Tibial artery (tissue), 4 donors: ENCODE measurements around the gene BCAS1.

Experiments
- DNase-seq, 2 donors: peaks; one replicate each; pipeline ENCODE4 v3.0.0-alpha.2; 2019
- H3K27ac ChIP-seq, 2 donors: fragments of 200-600 bp; sonication (generic) in 1 of 2; 1 replicate in 1 of 2; 2 replicates in 1 of 2; pipeline ENCODE4 v1.5.1; 2018 to 2019; ENCODE audit warnings: mild to moderate bottlenecking in 1 of 2
- H3K27me3 ChIP-seq, 2 donors: fragments of 200-600 bp; sonication (generic) in 1 of 2; one replicate each; pipeline versions ENCODE4 v1.5.1 to v1.6.0; 2016 to 2019
- H3K36me3 ChIP-seq, 3 donors: fragments of 200-600 bp; sonication (generic) in 2 of 3; one replicate each; pipeline ENCODE4 v1.5.1; 2016 to 2019; ENCODE audit warnings: mild to moderate bottlenecking in 2 of 3
- H3K4me1 ChIP-seq, 4 donors: fragments of 200-600 bp; sonication (generic) in 2 of 4; 1 replicate in 3 of 4; 2 replicates in 1 of 4; pipeline ENCODE4 v1.5.1; 2016 to 2019
- H3K4me3 ChIP-seq, 2 donors: fragments of 200-600 bp; sonication (generic) in 1 of 2; 1 replicate in 1 of 2; 2 replicates in 1 of 2; pipeline ENCODE4 v1.5.1; 2018 to 2019; ENCODE audit warnings: mild to moderate bottlenecking in 2 of 2
- H3K9me3 ChIP-seq, 3 donors: fragments of 200-600 bp; sonication (generic) in 1 of 3; one replicate each; pipeline ENCODE4 v1.5.1; 2016 to 2019
- CTCF ChIP-seq, 2 experiments: fragments of 200-600 bp in 1 of 2; fragments of 450-650 bp in 1 of 2; IDR thresholded peaks; one replicate each; pipeline ENCODE4 v1.5.1; 2017 to 2019; ENCODE audit warnings: antibody characterized with exemption in 2 of 2, mild to moderate bottlenecking in 1 of 2, moderate library complexity in 1 of 2
- intact Hi-C: fragments of 100-400 bp; cut with DNase I; formaldehyde crosslinking; loops from one replicate; pipeline ENCODE4 v1.15.0; 2023; ENCODE audit warnings: low total_unique reads

The BCAS1 gene

DNA sequence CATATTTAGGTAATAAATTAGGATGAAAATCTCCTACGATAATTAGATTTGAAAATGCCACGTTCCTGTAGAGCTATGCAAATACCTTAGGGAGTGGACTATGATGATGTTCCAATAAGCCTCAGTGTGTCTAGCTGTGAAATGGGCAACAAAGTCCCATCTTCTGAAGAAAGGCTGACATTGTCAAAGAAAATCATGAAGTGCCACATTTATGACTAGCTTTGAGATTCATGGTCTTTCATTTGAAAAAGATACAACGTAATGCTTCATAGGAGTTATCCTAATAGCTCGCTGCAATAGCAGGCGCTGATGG is 23.8 kb upstream of the BCAS1 start:
- Histone ChIP-seq H3K36me3 (no peaks in the 10 kb centered on the region), H3K27ac (no peak overlapping the region), H3K27me3 (peaks cover 0 to 11% of the 10 kb centered on the region in 2 donors), H3K4me3 (no peak overlapping the region), H3K9me3 (no peaks in the 10 kb centered on the region), H3K4me1 (no peaks in the 10 kb centered on the region)
- intact Hi-C loops, result loop anchor here (10.0 kb wide), 1 partner anchor 59 kb away; no protein-coding TSS in a partner anchor
- DNase-seq, result no peak
- TF ChIP-seq CTCF (IDR thresholded peaks at IDR 0.05), result no peak

DNA sequence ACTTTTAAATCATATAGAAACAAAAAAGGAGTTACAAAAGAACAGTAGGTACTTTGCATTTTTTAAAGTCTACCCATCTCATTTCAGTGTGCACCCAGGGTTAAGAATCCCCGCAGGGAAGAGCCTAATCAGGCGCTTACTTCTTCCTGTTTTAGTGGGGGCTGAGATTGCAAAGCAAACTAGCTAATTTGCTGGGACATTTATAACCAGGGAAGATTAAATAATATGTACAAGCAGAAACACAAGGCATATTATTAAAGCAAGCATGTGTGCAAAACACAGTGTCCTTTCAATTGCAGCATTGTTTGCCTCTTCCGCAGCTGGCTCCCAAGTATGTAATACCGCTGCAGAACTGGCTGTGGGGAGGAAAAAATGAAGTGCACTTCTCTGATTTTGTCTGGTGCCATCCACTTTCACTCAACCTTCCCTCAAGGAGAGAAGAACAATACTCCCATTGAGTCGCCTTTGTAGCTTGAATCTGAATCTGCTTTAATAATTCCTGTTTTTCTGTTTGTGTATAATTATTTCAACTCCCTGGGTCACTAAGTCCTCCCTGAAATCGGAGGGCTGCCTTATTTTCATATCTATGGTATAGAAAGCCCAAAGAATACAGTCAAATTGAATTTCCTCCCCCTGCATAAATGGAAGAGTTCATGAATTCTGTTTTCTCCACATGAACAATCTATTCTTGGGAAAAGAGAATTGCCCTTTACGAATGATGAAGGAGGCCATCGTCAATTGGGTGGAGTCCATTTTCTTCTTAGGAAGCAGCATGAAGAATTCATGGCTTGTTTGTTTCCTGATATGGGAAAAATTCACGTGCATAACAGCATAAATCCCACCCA is 23.3 kb upstream of the BCAS1 start:
- DNase-seq, result no peak
- Histone ChIP-seq H3K4me3 (no peak overlapping the region), H3K36me3 (no peaks in the 10 kb centered on the region), H3K4me1 (no peaks in the 10 kb centered on the region), H3K27me3 (peaks cover 0 to 11% of the 10 kb centered on the region in 2 donors), H3K27ac (no peak overlapping the region), H3K9me3 (no peaks in the 10 kb centered on the region)
- intact Hi-C loops, result loop anchor here (10.0 kb wide), 1 partner anchor 59 kb away; no protein-coding TSS in a partner anchor
- TF ChIP-seq CTCF (IDR thresholded peaks at IDR 0.05), result no peak

- Histone ChIP-seq H3K27ac (no peak overlapping the region), H3K9me3 (no peaks in the 10 kb centered on the region), H3K27me3 (peaks cover 0 to 11% of the 10 kb centered on the region in 2 donors), H3K4me1 (peaks cover 0 to under 1% (median 0%) of the 10 kb centered on the region in 4 donors), H3K4me3 (no peak overlapping the region), H3K36me3 (no peaks in the 10 kb centered on the region)
- no peak for DNase-seq
- intact Hi-C loops, result loop anchor here (10.0 kb wide), 1 partner anchor 57 kb away; no protein-coding TSS in a partner anchor
- TF ChIP-seq CTCF (IDR thresholded peaks at IDR 0.05), result no peak
These were observed 21.6 kb upstream of the BCAS1 start for GRCh38 chr20:54092021-54092420.

GRCh38 chr20:54091120-54091480 is 20.7 kb upstream of the BCAS1 start:
- Histone ChIP-seq H3K36me3 (no peaks in the 10 kb centered on the region), H3K4me3 (no peak overlapping the region), H3K27ac (no peak overlapping the region), H3K4me1 (peaks cover 0 to 7% (median 0%) of the 10 kb centered on the region in 4 donors), H3K27me3 (peaks cover 0 to 11% of the 10 kb centered on the region in 2 donors), H3K9me3 (no peaks in the 10 kb centered on the region)
- DNase-seq, result no peak
- intact Hi-C loops, result loop anchor here (10.0 kb wide), 1 partner anchor 56 kb away; no protein-coding TSS in a partner anchor
- TF ChIP-seq CTCF (IDR thresholded peaks at IDR 0.05), result no peak

DNA sequence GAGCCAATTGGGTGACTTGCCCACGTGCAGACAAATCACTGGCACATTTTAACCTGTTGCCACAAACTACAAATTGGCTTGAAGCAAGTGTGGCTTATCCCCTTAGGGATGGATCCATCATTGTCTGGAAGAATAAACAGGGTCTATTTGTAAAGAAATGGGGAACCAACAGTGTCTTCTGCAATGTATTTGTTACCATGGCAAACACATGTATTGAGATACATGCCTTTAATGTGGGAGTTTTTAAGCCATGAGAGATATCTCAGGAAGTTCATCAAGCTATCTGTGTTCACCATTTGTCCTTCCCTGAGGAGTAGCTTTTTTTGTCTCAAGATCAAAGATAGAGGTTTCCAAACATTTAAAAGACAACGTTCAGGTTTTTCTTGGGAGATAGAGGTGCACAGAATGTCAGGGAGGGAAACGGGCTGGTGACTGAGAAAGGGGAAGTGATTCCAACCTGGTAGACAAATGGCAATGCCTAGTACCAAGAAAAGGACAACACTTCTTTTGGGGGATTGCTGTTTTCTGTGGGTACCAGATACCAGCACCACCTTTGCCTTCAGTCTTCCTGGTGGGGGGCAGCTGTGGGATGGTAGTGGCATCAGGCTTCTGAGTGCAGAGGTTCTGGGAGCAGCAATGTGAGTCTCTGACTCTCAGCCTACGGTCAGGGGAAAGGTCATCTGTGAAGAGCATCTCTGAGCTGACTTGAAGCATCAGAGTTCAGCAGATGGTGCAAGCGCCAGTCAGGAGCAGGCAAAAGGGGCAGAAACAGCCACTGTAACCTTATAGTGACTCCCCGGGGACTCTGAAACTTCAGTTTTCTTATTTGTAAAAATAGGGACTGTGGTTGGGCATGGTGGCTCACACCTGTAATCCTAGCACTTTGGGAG is 20.1 kb upstream of the BCAS1 start:
- no peak for TF ChIP-seq CTCF (IDR thresholded peaks at IDR 0.05)
- Histone ChIP-seq H3K36me3 (no peaks in the 10 kb centered on the region), H3K9me3 (no peaks in the 10 kb centered on the region), H3K4me1 (peaks cover 0 to 7% (median 0%) of the 10 kb centered on the region in 4 donors), H3K27ac (no peak overlapping the region), H3K4me3 (no peak overlapping the region), H3K27me3 (peaks cover 0 to 6% of the 10 kb centered on the region in 2 donors)
- no peak for DNase-seq
- intact Hi-C loops, result loop anchor here (10.0 kb wide), 1 partner anchor 56 kb away; no protein-coding TSS in a partner anchor
